SK-N-SH (cell line): ENCODE results near the gene ZNF197. TPM values are rescaled to one million over a fixed set of nuclear protein-coding genes. Genes with fewer than 3 reads are reported as not detected.

ENCODE experiments used
- CTCF ChIA-PET: fragments of 300-600, 350-600 bp; formaldehyde crosslinking; extraction: SDS; loops from one replicate; lab custom pipeline; 2021; lab: Yijun Ruan, JAX
- POLR2A ChIA-PET: fragments of 350-600 bp; sonication (Branson Sonifier 250); formaldehyde crosslinking; extraction: SDS; loops from one replicate; lab custom pipeline; 2020; ENCODE audit warnings: antibody characterized with exemption, inconsistent platforms; lab: Yijun Ruan, JAX
- DNase-seq: peaks from one replicate; pipeline ENCODE4 v3.0.0; 2012
- H2AFZ ChIP-seq: fragments of 200-600 bp; sonication (generic); 2 replicates; pipeline ENCODE4 v1.8.1; 2016; ENCODE audit warnings: antibody characterized with exemption, mild to moderate bottlenecking, low read depth
- H3F3A ChIP-seq: fragments of 200-600 bp; sonication (generic); replicated peaks from 2 replicates; pipeline ENCODE3; 2016; ENCODE audit warnings: antibody characterized with exemption, mild to moderate bottlenecking; ENCODE audit not compliant: insufficient read depth
- H3K27ac ChIP-seq, 2 experiments: fragments of 200-500 bp in 1 of 2; fragments of 200-600 bp in 1 of 2; sonication (Bioruptor generic) in 1 of 2; sonication (generic), shearing (Covaris generic) in 1 of 2; 2 replicates each; pipeline versions ENCODE4 v1.5.1 to v1.6.1; 2014 to 2016; ENCODE audit warnings: low read depth in 2 of 2, inconsistent platforms in 1 of 2, low read length in 1 of 2, mild to moderate bottlenecking in 1 of 2, mixed read lengths in 1 of 2
- H3K27me3 ChIP-seq: fragments of 200-600 bp; sonication (generic), shearing (Covaris generic); 2 replicates; pipeline ENCODE4 v1.6.1; 2016; ENCODE audit warnings: mixed run types; ENCODE audit not compliant: insufficient read depth
- H3K36me3 ChIP-seq, 2 experiments: fragments of 200-500 bp in 1 of 2; fragments of 200-600 bp in 1 of 2; sonication (Bioruptor generic) in 1 of 2; sonication (generic) in 1 of 2; replicated peaks in 1 of 2; 2 replicates each; pipeline versions ENCODE3 to v1.5.1; 2014 to 2016; ENCODE audit warnings: low read length in 1 of 2, mild to moderate bottlenecking in 1 of 2; ENCODE audit not compliant: insufficient read depth in 2 of 2, control insufficient read depth in 1 of 2
- H3K4me1 ChIP-seq, 2 experiments: fragments of 200-500 bp in 1 of 2; fragments of 200-600 bp in 1 of 2; sonication (Bioruptor generic) in 1 of 2; sonication (generic), shearing (Covaris generic) in 1 of 2; 2 replicates each; pipeline versions ENCODE4 v1.5.1 to v1.6.1; 2014 to 2016; ENCODE audit warnings: low read depth in 1 of 2, low read length in 1 of 2, mixed run types in 1 of 2; ENCODE audit not compliant: insufficient read depth in 2 of 2, control insufficient read depth in 1 of 2
- H3K4me2 ChIP-seq: fragments of 200-600 bp; sonication (generic), shearing (Covaris generic); 2 replicates; pipeline ENCODE4 v1.6.1; 2017; ENCODE audit warnings: mixed run types
- H3K4me3 ChIP-seq, 2 experiments: fragments of 200-500 bp in 1 of 2; fragments of 200-600 bp in 1 of 2; sonication (Bioruptor generic) in 1 of 2; sonication (generic), shearing (Covaris generic) in 1 of 2; 2 replicates each; pipeline versions ENCODE4 v1.5.1 to v1.8.1; 2014 to 2016; ENCODE audit warnings: low read depth in 2 of 2, inconsistent platforms in 1 of 2, low read length in 1 of 2, mild to moderate bottlenecking in 1 of 2, mixed read lengths in 1 of 2, moderate library complexity in 1 of 2
- H3K79me2 ChIP-seq: fragments of 200-600 bp; sonication (generic); 2 replicates; pipeline ENCODE4 v1.8.1; 2017; ENCODE audit warnings: mild to moderate bottlenecking; ENCODE audit not compliant: insufficient read depth
- H3K9ac ChIP-seq: fragments of 200-600 bp; sonication (generic); 2 replicates; pipeline ENCODE4 v1.6.1; 2017; ENCODE audit warnings: mixed run types
- H3K9me2 ChIP-seq: fragments of 200-600 bp; sonication (generic); 2 replicates; pipeline ENCODE4 v1.6.1; 2017; ENCODE audit warnings: mixed run types
- H3K9me3 ChIP-seq: fragments of 200-600 bp; sonication (generic); 2 replicates; pipeline ENCODE4 v1.6.1; 2017; ENCODE audit warnings: mixed run types, mild to moderate bottlenecking, moderate library complexity
- H4K20me1 ChIP-seq: fragments of 200-600 bp; sonication (generic); 2 replicates; pipeline ENCODE4 v1.6.1; 2017; ENCODE audit warnings: mild to moderate bottlenecking, mixed run types; ENCODE audit not compliant: insufficient read depth
- CHD2 ChIP-seq: fragments of 150-350 bp; IDR thresholded peaks from 2 replicates; pipeline ENCODE4 v1.6.1; 2018; ENCODE audit warnings: low read length; ENCODE audit not compliant: partially characterized antibody
- EP300 ChIP-seq, 2 experiments: IDR thresholded peaks; 2 replicates each; pipeline versions ENCODE4 v1.4.0 to v1.6.1; 2012; ENCODE audit warnings: borderline replicate concordance in 1 of 2, low read depth in 1 of 2, low read length in 1 of 2
- EZH2phosphoT487 ChIP-seq: fragments of 200-600 bp; sonication (generic); IDR thresholded peaks from 2 replicates; pipeline ENCODE4 v1.6.1; 2017; ENCODE audit warnings: low read depth, mixed run types, mild to moderate bottlenecking, antibody characterized with exemption, moderate library complexity, borderline replicate concordance
- FOSL2 ChIP-seq: IDR thresholded peaks from 2 replicates; pipeline ENCODE4 v1.4.0; 2012; ENCODE audit warnings: low read depth, mild to moderate bottlenecking, moderate library complexity, borderline replicate concordance
- FOXM1 ChIP-seq: IDR thresholded peaks from 2 replicates; pipeline ENCODE4 v1.4.0; 2012; ENCODE audit warnings: low read depth, mild to moderate bottlenecking
- GATA2 ChIP-seq: sonication (generic); formaldehyde crosslinking; IDR thresholded peaks from 2 replicates; pipeline ENCODE4 v1.5.0; 2020; ENCODE audit warnings: mild to moderate bottlenecking, missing genetic modification reagents
- MEF2A ChIP-seq: IDR thresholded peaks from 2 replicates; pipeline ENCODE4 v1.4.0; 2012; ENCODE audit warnings: low read depth, borderline replicate concordance
- NRF1 ChIP-seq: IDR thresholded peaks from 2 replicates; pipeline ENCODE4 v1.6.1; 2012; ENCODE audit warnings: low read depth, mild to moderate bottlenecking, low read length
- PBX3 ChIP-seq: IDR thresholded peaks from 2 replicates; pipeline ENCODE4; 2012
- POLR2AphosphoS5 ChIP-seq: IDR thresholded peaks from 2 replicates; pipeline ENCODE4 v1.6.1; 2012; ENCODE audit warnings: low read depth, low read length
- RFX5 ChIP-seq: IDR thresholded peaks from 2 replicates; pipeline ENCODE4 v1.6.1; 2012; ENCODE audit warnings: mild to moderate bottlenecking, improper control_type of control experiment, low read length
- SMC3 ChIP-seq: IDR thresholded peaks from 2 replicates; pipeline ENCODE4 v1.6.1; 2012; ENCODE audit warnings: low read depth, low read length, improper control_type of control experiment
- TAF1 ChIP-seq: IDR thresholded peaks from 2 replicates; pipeline ENCODE4 v1.6.1; 2012; ENCODE audit warnings: low read depth, mild to moderate bottlenecking, low read length, moderate library complexity, borderline replicate concordance
- USF1 ChIP-seq: IDR thresholded peaks from 2 replicates; pipeline ENCODE4 v1.4.0; 2012; ENCODE audit warnings: low read depth, borderline replicate concordance
- YY1 ChIP-seq: IDR thresholded peaks from 2 replicates; pipeline ENCODE4 v1.4.0; 2012; ENCODE audit warnings: low read depth, mild to moderate bottlenecking
- WGBS: methylation state at CpG from one replicate; pipeline ENCODE4 v1.1.6; 2017; ENCODE audit warnings: low lambda C conversion rate; 5-methylcytosine and 5-hydroxymethylcytosine counted together
- polyA plus RNA-seq, 3 experiments: library from polyadenylated mRNA; depleted of rRNA; stranded (reverse); fragments of >200 nt; gene quantifications; 2 replicates each; pipeline ENCODE4 v1.2.3, GENCODE V29; 2012

ZNF197 gene
- polyA plus RNA-seq, 1 of the 3 experiments (the other 2 are of a cell fraction), result 4.3 TPM

- TF ChIP-seq CHD2 (peak; percentile 80), YY1 (no peak), POLR2AphosphoS5 (peak; percentile 80), TAF1 (peak; percentile 69), MEF2A (no peak), NRF1 (no peak), EZH2phosphoT487 (no peak), GATA2 (CRISPR knock-in tag) (no peak), PBX3 (no peak), EP300 (IDR thresholded peaks at IDR 0.05; ENCODE audit: borderline replicate concordance in 1 of 2, low read depth in 1 of 2, low read length in 1 of 2) (no peak), FOXM1 (no peak), SMC3 (no peak)
Measured at GRCh38 chr3:44584646-44585501, 40.0 kb upstream of the ZNF197 start, which contains the start of gene ZNF660 (continued).

- TF ChIP-seq USF1 (no peak), SMC3 (no peak), TAF1 (no peak), RFX5 (no peak), EZH2phosphoT487 (no peak), FOSL2 (no peak)
Measured at GRCh38 chr3:44596621-44597020, 28.2 kb upstream of the ZNF197 start.

More at GRCh38 chr3:44596621-44597020, 28.2 kb upstream of the ZNF197 start:
- Histone ChIP-seq H3K9me2 (no peaks in the 10 kb centered on the region), H4K20me1 (no peaks in the 10 kb centered on the region), H3K36me3 (peaks cover 22 to 50% of the 10 kb centered on the region in 2 experiments), H3F3A (no peaks in the 10 kb centered on the region), H2AFZ (no peak overlapping the region), H3K79me2 (no peaks in the 10 kb centered on the region), H3K4me3 (no peak overlapping the region), H3K9me3 (no peaks in the 10 kb centered on the region), H3K27me3 (no peaks in the 10 kb centered on the region), H3K9ac (no peak overlapping the region), H3K4me2 (no peak overlapping the region), H3K27ac (no peak overlapping the region), H3K4me1 (no peaks in the 10 kb centered on the region)
- no peak for DNase-seq
- ChIA-PET CTCF (no interaction called here), POLR2A (no interaction called here)
- 73% methylated on average over 1 of the region's 1 CpG for WGBS
